NCI-H2196 (cell line): Measurements from ENCODE around the gene ZDHHC7.
"Not testable (repeated sequence)": the region's sequence is repeated elsewhere in the genome, so short reads cannot be mapped to it uniquely, and the experiment has no call there.

Experiments
- DNase-seq: peaks from one replicate; lab custom pipeline; 2025; ENCODE audit not compliant: unreplicated experiment; lab: John Stamatoyannopoulos, UW

Gene ZDHHC7

GRCh38 chr16:85010931-85011845 is at the start of gene ZDHHC7:
Gene ZDHHC7 (minus strand): TSS chr16:85011535. CDS start chr16:84990618, 20,917 bp downstream.
- DNase-seq = peak; percentile 68

- DNase-seq = no peak
These were observed 47.6 kb upstream of the ZDHHC7 start for GRCh38 chr16:85058909-85059308.

- DNase-seq = no peak
These were observed 46.6 kb upstream of the ZDHHC7 start for GRCh38 chr16:85057948-85058347.

- no peak for DNase-seq
These were observed 46.0 kb upstream of the ZDHHC7 start for GRCh38 chr16:85057212-85057889.

GRCh38 chr16:85056211-85056748 is 44.9 kb upstream of the ZDHHC7 start:
- no peak for DNase-seq

GRCh38 chr16:85055493-85056210 is 44.3 kb upstream of the ZDHHC7 start:
- no peak for DNase-seq

GRCh38 chr16:85054948-85055492 is 43.7 kb upstream of the ZDHHC7 start:
- DNase-seq = no peak

- not testable (repeated sequence) for DNase-seq
These were observed 43.0 kb upstream of the ZDHHC7 start for GRCh38 chr16:85054321-85054720.

- no peak for DNase-seq
These were observed 41.2 kb upstream of the ZDHHC7 start for GRCh38 chr16:85052536-85052935.

- no peak for DNase-seq
These were observed 40.3 kb upstream of the ZDHHC7 start for GRCh38 chr16:85051683-85052082.

- DNase-seq = no peak
These were observed 39.8 kb upstream of the ZDHHC7 start for GRCh38 chr16:85051067-85051581.

- DNase-seq = no peak
These were observed 38.5 kb upstream of the ZDHHC7 start for GRCh38 chr16:85049706-85050305.

- DNase-seq = no peak
These were observed 37.7 kb upstream of the ZDHHC7 start for GRCh38 chr16:85048921-85049562.

- DNase-seq = no peak
These were observed 36.6 kb upstream of the ZDHHC7 start for GRCh38 chr16:85047867-85048455.

- DNase-seq = no peak
These were observed 35.9 kb upstream of the ZDHHC7 start for GRCh38 chr16:85046931-85047866.

- no peak for DNase-seq
These were observed 35.2 kb upstream of the ZDHHC7 start for GRCh38 chr16:85046472-85046916.

GRCh38 chr16:85045641-85046471 is 34.5 kb upstream of the ZDHHC7 start:
- no peak for DNase-seq
